Cardiac muscle cell (in vitro differentiated cells and primary cell): Measurements from ENCODE around the gene BTBD7. TPM values are rescaled to one million over a fixed set of nuclear protein-coding genes. Genes with fewer than 3 reads are reported as not detected.

Experiments
- DNase-seq, 2 donors: peaks; one replicate each; pipeline versions ENCODE4 v3.0.0 to v3.0.0-alpha.2; 2010 to 2017; ENCODE audit warnings: low read depth in 1 of 2, low spot score in 1 of 2
- H3K27ac ChIP-seq: fragments of 200-600 bp; sonication (generic); 2 replicates; pipeline ENCODE4 v1.5.1; 2016
- H3K27me3 ChIP-seq: fragments of 200-600 bp; sonication (generic); 2 replicates; pipeline ENCODE4 v1.6.0; 2016; ENCODE audit warnings: control low read depth
- H3K36me3 ChIP-seq: fragments of 200-600 bp; sonication (generic); 2 replicates; pipeline ENCODE4 v1.5.1; 2016; ENCODE audit warnings: control low read depth
- H3K4me1 ChIP-seq: fragments of 200-600 bp; sonication (generic); 2 replicates; pipeline ENCODE4 v1.8.1; 2017; ENCODE audit warnings: low read depth, mild to moderate bottlenecking, mixed run types
- H3K4me3 ChIP-seq: fragments of 200-600 bp; sonication (generic); 2 replicates; pipeline ENCODE4 v1.5.1; 2016; ENCODE audit warnings: mild to moderate bottlenecking
- H3K9me3 ChIP-seq: fragments of 200-600 bp; sonication (generic); 2 replicates; pipeline ENCODE4 v1.5.1; 2017; ENCODE audit warnings: low read depth, mild to moderate bottlenecking, control low read depth
- CTCF ChIP-seq: IDR thresholded peaks from 2 replicates; pipeline ENCODE4 v1.5.1; 2012; ENCODE audit warnings: low read depth, mild to moderate bottlenecking, low read length
- polyA plus RNA-seq: library from polyadenylated mRNA; unstranded; fragments of >200 nt; fragmentation: Nextera tagmentation; extraction: Ambion mirVana; gene quantifications from 2 replicates; pipeline ENCODE4 v1.2.1, GENCODE V29; 2016
- total RNA-seq: library from RNA; depleted of rRNA; stranded (reverse); fragments of >200 nt; gene quantifications from 2 replicates; pipeline ENCODE4 v1.2.3, GENCODE V29; 2016

Gene BTBD7
- total and polyA plus RNA-seq, 2 experiments from 2014 or later = 19.4 to 21.7 TPM

- Histone ChIP-seq H3K9me3 (no peaks in the 10 kb centered on the region), H3K27me3 (no peaks in the 10 kb centered on the region), H3K27ac (peak overlapping the region; percentile 99), H3K36me3 (no peaks in the 10 kb centered on the region), H3K4me3 (peak overlapping the region; percentile 97), H3K4me1 (peaks cover 28% of the 10 kb centered on the region)
- TF ChIP-seq CTCF = no peak
- peak in 1 of 2 donors; percentile 14 for DNase-seq
Measured at GRCh38 chr14:93331728-93332396, 974 bp downstream of the BTBD7 start.

GRCh38 chr14:93331002-93331727 lies 1.7 kb downstream of the BTBD7 start:
- DNase-seq = peak in 1 of 2 donors; percentile 6
- TF ChIP-seq CTCF = no peak
- Histone ChIP-seq H3K4me3 (peak overlapping the region; percentile 97), H3K9me3 (no peaks in the 10 kb centered on the region), H3K36me3 (no peaks in the 10 kb centered on the region), H3K4me1 (peaks cover 28% of the 10 kb centered on the region), H3K27ac (peak overlapping the region; percentile 99), H3K27me3 (no peaks in the 10 kb centered on the region)

- no peak for TF ChIP-seq CTCF
- H3K36me3 ChIP-seq = no peaks in the 10 kb centered on the region
- no peaks in the 10 kb centered on the region for H3K27me3 ChIP-seq
- peak overlapping the region; percentile 99 for H3K27ac ChIP-seq
- H3K4me1 ChIP-seq = peaks cover 28% of the 10 kb centered on the region
- DNase-seq = no peak
- H3K4me3 ChIP-seq = no peak overlapping the region
- H3K9me3 ChIP-seq = no peaks in the 10 kb centered on the region
Measured at GRCh38 chr14:93330609-93331000, 2.2 kb downstream of the BTBD7 start.

- no peaks in the 10 kb centered on the region for H3K9me3 ChIP-seq
- H3K27me3 ChIP-seq = no peaks in the 10 kb centered on the region
- H3K4me1 ChIP-seq = peaks cover 33% of the 10 kb centered on the region
- no peak overlapping the region for H3K4me3 ChIP-seq
- H3K27ac ChIP-seq = peak overlapping the region; percentile 99
- no peaks in the 10 kb centered on the region for H3K36me3 ChIP-seq
- no peak for TF ChIP-seq CTCF
- DNase-seq = no peak
Measured at GRCh38 chr14:93329965-93330608, 2.7 kb downstream of the BTBD7 start.

DNA sequence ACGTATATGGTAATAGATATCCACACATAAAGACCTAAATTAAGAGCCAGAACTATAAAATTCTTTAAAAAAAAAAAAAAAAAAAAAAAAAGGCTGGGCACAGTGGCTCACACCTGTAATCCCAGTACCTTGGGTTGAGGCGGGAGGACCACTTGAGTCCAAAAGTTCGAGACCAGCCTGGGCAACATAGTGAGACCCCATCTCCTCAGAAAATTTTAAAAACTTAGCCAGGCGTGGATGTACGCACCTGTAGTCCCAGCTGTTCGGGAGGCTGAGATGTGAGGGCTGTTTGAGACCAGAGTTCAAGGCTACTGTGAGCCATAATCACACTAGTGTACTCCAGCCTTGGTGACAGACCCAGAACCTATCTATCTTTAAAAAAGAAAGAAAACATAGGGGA lies 4.3 kb downstream of the BTBD7 start:
- TF ChIP-seq CTCF = no peak
- Histone ChIP-seq H3K4me1 (peaks cover 35% of the 10 kb centered on the region), H3K36me3 (no peaks in the 10 kb centered on the region), H3K9me3 (no peaks in the 10 kb centered on the region), H3K4me3 (no peak overlapping the region), H3K27me3 (no peaks in the 10 kb centered on the region), H3K27ac (no peak overlapping the region)
- DNase-seq = no peak
